Lung (tissue), 12 donors: Measurements from ENCODE around the gene VASH2. TPM values are rescaled to one million over a fixed set of nuclear protein-coding genes. Genes with fewer than 3 reads are reported as not detected.

Source experiments
- ATAC-seq: fragments of 200-7000 bp; cut with Tn5 transposase; one replicate; pipeline ENCODE4 v1.9.1; 2020; ENCODE audit warnings: moderate number of reproducible peaks; ENCODE audit not compliant: insufficient read depth, low FRiP score
- DNase-seq, 3 donors: peaks; one replicate each; pipeline ENCODE4 v3.0.0-alpha.2; 2013 to 2017
- H3K27ac ChIP-seq, 2 donors: one replicate each; pipeline ENCODE4 v1.5.1; 2013; ENCODE audit warnings: mild to moderate bottlenecking in 2 of 2, moderate library complexity in 2 of 2, control low read depth in 1 of 2, inconsistent platforms in 1 of 2, low read depth in 1 of 2, low read length in 1 of 2
- H3K27me3 ChIP-seq, 3 donors: one replicate each; pipeline ENCODE4 v1.5.1; 2013; ENCODE audit warnings: low read length in 2 of 3; ENCODE audit not compliant: control insufficient read depth in 3 of 3, insufficient read depth in 3 of 3
- H3K36me3 ChIP-seq, 4 donors: one replicate each; pipeline ENCODE4 v1.5.1; 2013; ENCODE audit warnings: low read length in 4 of 4, mild to moderate bottlenecking in 1 of 4, moderate library complexity in 1 of 4; ENCODE audit not compliant: control insufficient read depth in 4 of 4, insufficient read depth in 4 of 4
- H3K4me1 ChIP-seq, 5 donors: one replicate each; pipeline ENCODE4 v1.5.1; 2013; ENCODE audit warnings: low read length in 5 of 5, mild to moderate bottlenecking in 2 of 5, moderate library complexity in 1 of 5; ENCODE audit not compliant: control insufficient read depth in 5 of 5, insufficient read depth in 5 of 5
- H3K4me3 ChIP-seq: one replicate; pipeline ENCODE4 v1.5.1; 2013; ENCODE audit warnings: mild to moderate bottlenecking, control low read depth, moderate library complexity
- H3K9ac ChIP-seq, 2 donors: one replicate each; pipeline ENCODE4 v1.5.1; 2013; ENCODE audit warnings: low read length in 2 of 2, control low read depth in 1 of 2; ENCODE audit not compliant: insufficient read depth in 1 of 2
- H3K9me3 ChIP-seq, 4 donors: one replicate each; pipeline ENCODE4 v1.5.1; 2013; ENCODE audit warnings: low read length in 3 of 4, mild to moderate bottlenecking in 1 of 4, moderate library complexity in 1 of 4; ENCODE audit not compliant: control insufficient read depth in 4 of 4, insufficient read depth in 3 of 4
- WGBS, 2 donors: extraction: QIAGEN DNeasy Blood & Tissue Kit; methylation state at CpG; one replicate each; pipeline ENCODE4 v1.1.7; 2013; 5-methylcytosine and 5-hydroxymethylcytosine counted together
- polyA plus RNA-seq, 2 donors: library from polyadenylated mRNA; stranded (reverse); fragments of 200-250 nt; gene quantifications; one replicate each; pipeline ENCODE4 v1.2.1, GENCODE V29; 2013
- total RNA-seq, 2 donors: library from RNA; depleted of rRNA in 1 of 2; stranded (reverse); fragments of >200 nt in 1 of 2; gene quantifications; one replicate each; pipeline ENCODE4 v1.2.1, GENCODE V29; 2014 to 2021
- TF ChIP-seq, protein P1 (sequence below): IDR thresholded peaks from 2 replicates; pipeline ENCODE4 v1.5.1; 2012; ENCODE audit warnings: mild to moderate bottlenecking; ENCODE audit errors: control extremely low read depth, extremely low read depth
- donor health status: control.
- donor health status: control.
- donor health status: Bipolar disorder and iron deficiency.
- donor health status: healthy.
- donor health status: DM: yes; HTN: yes; CAD: no.

VASH2 gene
- total and polyA plus RNA-seq, 4 donors = 0.26 to 11.0 (median 1.1) TPM

DNA sequence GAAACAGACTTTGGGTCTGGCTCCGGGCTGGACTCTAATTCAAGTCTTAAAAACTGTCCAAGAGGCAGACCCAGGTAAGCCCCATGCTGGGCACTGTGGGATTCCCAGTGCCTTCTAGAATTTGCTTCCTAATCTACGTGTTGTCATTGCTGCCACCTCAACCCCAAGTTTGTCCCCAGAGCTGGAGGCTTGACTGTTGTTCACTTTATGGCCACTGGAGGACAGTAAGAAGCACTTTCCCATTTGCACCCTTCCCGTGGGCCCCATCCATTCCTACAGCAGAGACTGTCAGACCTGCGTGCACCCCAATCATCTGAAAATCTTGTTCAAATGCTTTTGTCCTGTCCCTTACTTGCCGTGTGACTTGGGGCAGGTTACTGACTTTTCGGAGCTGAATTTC lies 29.4 kb upstream of the VASH2 start:
- no peak for DNase-seq
- 70 to 75% methylated on average over 6 of the region's 6 CpGs for WGBS, 2 donors
- Histone ChIP-seq H3K27me3 (no peaks in the 10 kb centered on the region), H3K27ac (no peak overlapping the region), H3K9ac (no peak overlapping the region), H3K9me3 (peaks cover 0 to 1% (median 0%) of the 10 kb centered on the region in 4 donors), H3K4me1 (peaks cover 0 to 31% (median 8%) of the 10 kb centered on the region in 5 donors), H3K36me3 (no peaks in the 10 kb centered on the region), H3K4me3 (no peak overlapping the region)
- no peak for ATAC-seq
- TF ChIP-seq, protein P1, sequence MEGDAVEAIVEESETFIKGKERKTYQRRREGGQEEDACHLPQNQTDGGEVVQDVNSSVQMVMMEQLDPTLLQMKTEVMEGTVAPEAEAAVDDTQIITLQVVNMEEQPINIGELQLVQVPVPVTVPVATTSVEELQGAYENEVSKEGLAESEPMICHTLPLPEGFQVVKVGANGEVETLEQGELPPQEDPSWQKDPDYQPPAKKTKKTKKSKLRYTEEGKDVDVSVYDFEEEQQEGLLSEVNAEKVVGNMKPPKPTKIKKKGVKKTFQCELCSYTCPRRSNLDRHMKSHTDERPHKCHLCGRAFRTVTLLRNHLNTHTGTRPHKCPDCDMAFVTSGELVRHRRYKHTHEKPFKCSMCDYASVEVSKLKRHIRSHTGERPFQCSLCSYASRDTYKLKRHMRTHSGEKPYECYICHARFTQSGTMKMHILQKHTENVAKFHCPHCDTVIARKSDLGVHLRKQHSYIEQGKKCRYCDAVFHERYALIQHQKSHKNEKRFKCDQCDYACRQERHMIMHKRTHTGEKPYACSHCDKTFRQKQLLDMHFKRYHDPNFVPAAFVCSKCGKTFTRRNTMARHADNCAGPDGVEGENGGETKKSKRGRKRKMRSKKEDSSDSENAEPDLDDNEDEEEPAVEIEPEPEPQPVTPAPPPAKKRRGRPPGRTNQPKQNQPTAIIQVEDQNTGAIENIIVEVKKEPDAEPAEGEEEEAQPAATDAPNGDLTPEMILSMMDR = no peak

DNA sequence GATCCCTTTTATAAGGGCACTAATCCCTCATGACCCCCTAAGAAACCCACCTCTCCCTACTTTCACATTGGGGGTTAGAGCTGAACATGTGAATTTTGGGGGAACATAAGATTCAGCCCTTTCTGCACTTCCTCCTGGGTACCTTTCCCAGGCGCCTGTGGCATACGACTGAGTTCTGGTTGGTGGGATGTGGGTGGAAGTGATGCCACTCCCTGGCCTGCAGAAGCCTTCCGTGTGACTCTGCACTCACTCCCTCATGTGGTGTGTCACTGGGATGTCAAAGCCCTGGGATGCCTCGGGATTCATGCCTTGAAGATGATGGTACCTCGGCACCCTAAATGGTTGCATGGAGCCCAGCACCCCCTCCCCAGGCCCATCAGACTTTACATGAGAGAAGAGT lies 28.3 kb upstream of the VASH2 start:
- H3K9me3 ChIP-seq = peaks cover 0 to under 1% (median 0%) of the 10 kb centered on the region in 4 donors
- 71 to 79% methylated on average over 5 of the region's 5 CpGs for WGBS, 2 donors
- DNase-seq (no peak), ATAC-seq (no peak)
- no peaks in the 10 kb centered on the region for H3K27me3 ChIP-seq
- TF ChIP-seq, protein P1 = no peak
- H3K9ac ChIP-seq = no peak overlapping the region
- peaks cover 0 to 22% (median 7%) of the 10 kb centered on the region in 5 donors for H3K4me1 ChIP-seq
- no peaks in the 10 kb centered on the region for H3K36me3 ChIP-seq
- no peak overlapping the region for H3K4me3 ChIP-seq
- H3K27ac ChIP-seq = no peak overlapping the region

DNA sequence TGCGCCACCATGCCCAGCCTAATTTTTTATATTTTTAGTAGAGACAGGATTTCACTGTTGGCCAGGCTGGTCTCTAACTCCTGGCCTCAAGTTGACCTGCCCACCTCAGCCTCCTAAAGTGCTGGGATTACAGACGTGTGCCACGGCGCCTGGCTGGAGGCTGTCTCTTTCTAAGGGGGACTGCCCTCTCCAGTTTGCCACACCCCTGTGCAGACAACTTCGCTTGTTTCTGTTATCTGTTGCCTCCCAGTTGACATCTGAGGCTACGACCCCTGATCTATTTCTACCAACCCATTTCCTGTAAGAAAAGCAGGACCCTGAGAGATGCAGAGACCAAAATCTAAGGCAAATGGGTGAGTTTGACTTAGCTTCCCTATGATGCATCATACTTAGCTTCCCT lies 24.0 kb upstream of the VASH2 start:
- ATAC-seq (no peak), DNase-seq (no peak)
- H3K9me3 ChIP-seq = peaks cover 0 to 5% (median 0%) of the 10 kb centered on the region in 4 donors
- H3K36me3 ChIP-seq = no peaks in the 10 kb centered on the region
- H3K27me3 ChIP-seq = no peaks in the 10 kb centered on the region
- H3K27ac ChIP-seq = no peak overlapping the region
- TF ChIP-seq, protein P1 = no peak
- H3K9ac ChIP-seq = no peak overlapping the region
- peaks cover 0 to 37% (median 7%) of the 10 kb centered on the region in 5 donors for H3K4me1 ChIP-seq
- 78 to 87% methylated on average over 6 of the region's 6 CpGs for WGBS, 2 donors
- H3K4me3 ChIP-seq = no peak overlapping the region
